PC-9 (cell line): ENCODE data around the gene AUH. TPM values are rescaled to one million over a fixed set of nuclear protein-coding genes. Genes with fewer than 3 reads are reported as not detected.

Source experiments
- BruUV-seq: library from RNA; stranded (reverse); fragments of 400-500 nt; replicated peaks from 2 replicates; lab custom pipeline; 2021; lab: Mats Ljungman, UMichigan
- CTCF ChIA-PET: fragments of 300-600 bp; sonication (Branson Sonifier 250); formaldehyde crosslinking; loops from one replicate; lab custom pipeline; 2022; ENCODE audit warnings: antibody characterized with exemption; lab: Charles Lee
- POLR2A ChIA-PET: fragments of 300-600 bp; sonication (Branson Sonifier 250); formaldehyde crosslinking; loops from one replicate; lab custom pipeline; 2022; ENCODE audit warnings: antibody characterized with exemption; ENCODE audit not compliant: unreplicated experiment; lab: Charles Lee
- DNase-seq, 2 experiments: peaks; one replicate each; pipeline versions ENCODE4 v3.0.0 to v3.0.0-alpha.2; 2015 to 2022; ENCODE audit warnings: mixed read lengths in 1 of 2
- H2AFZ ChIP-seq: fragments of 200-600 bp; sonication (generic); 2 replicates; pipeline ENCODE4 v1.8.1; 2017; ENCODE audit warnings: antibody characterized with exemption
- H3F3A ChIP-seq: fragments of 200-600 bp; sonication (generic); 2 replicates; pipeline ENCODE4 v1.8.1; 2017; ENCODE audit warnings: antibody characterized with exemption, mild to moderate bottlenecking, low read depth; ENCODE audit not compliant: insufficient read depth
- H3K27ac ChIP-seq: fragments of 200-600 bp; sonication (generic); 2 replicates; pipeline ENCODE4 v1.6.1; 2016; ENCODE audit warnings: mixed run types
- H3K27me3 ChIP-seq: fragments of 200-600 bp; sonication (generic); 2 replicates; pipeline ENCODE4 v1.6.1; 2016; ENCODE audit warnings: low read depth, mixed run types; ENCODE audit not compliant: insufficient read depth
- H3K36me3 ChIP-seq: fragments of 200-600 bp; sonication (generic); 2 replicates; pipeline ENCODE4 v1.6.1; 2016; ENCODE audit warnings: low read depth, mixed run types
- H3K4me1 ChIP-seq: fragments of 200-600 bp; sonication (generic); replicated peaks from 2 replicates; pipeline ENCODE4 v1.6.1; 2016; ENCODE audit warnings: mixed run types; ENCODE audit not compliant: insufficient read depth
- H3K4me2 ChIP-seq: fragments of 200-600 bp; sonication (generic); 2 replicates; pipeline ENCODE4 v1.6.1; 2017; ENCODE audit warnings: mixed run types
- H3K4me3 ChIP-seq: fragments of 200-600 bp; sonication (generic); 2 replicates; pipeline ENCODE4 v1.6.1; 2016; ENCODE audit warnings: mixed run types
- H3K79me2 ChIP-seq: fragments of 200-600 bp; sonication (generic); 2 replicates; pipeline ENCODE4 v1.6.1; 2017; ENCODE audit warnings: low read depth, mixed run types
- H3K9me2 ChIP-seq: fragments of 200-600 bp; sonication (generic); 2 replicates; pipeline ENCODE4 v1.8.1; 2017; ENCODE audit warnings: mild to moderate bottlenecking; ENCODE audit not compliant: insufficient read depth
- H3K9me3 ChIP-seq: fragments of 200-600 bp; sonication (generic); 2 replicates; pipeline ENCODE4 v1.8.1; 2016; ENCODE audit warnings: low read depth; ENCODE audit not compliant: insufficient read depth
- H4K20me1 ChIP-seq: fragments of 200-600 bp; sonication (generic); 2 replicates; pipeline ENCODE4 v1.8.1; 2017; ENCODE audit not compliant: insufficient read depth
- CTCF ChIP-seq: fragments of 200-600 bp; sonication (generic); conservative IDR thresholded peaks from 2 replicates; pipeline ENCODE4 v1.6.1; 2017; ENCODE audit warnings: mixed run types, antibody characterized with exemption, mild to moderate bottlenecking, moderate library complexity
- EZH2 ChIP-seq: fragments of 200-600 bp; sonication (generic); IDR thresholded peaks from 2 replicates; pipeline ENCODE4 v1.8.0; 2017; ENCODE audit warnings: antibody characterized with exemption, low read depth
- intact Hi-C: fragments of 100-400 bp; cut with micrococcal nuclease; formaldehyde crosslinking; loops from one replicate; pipeline ENCODE4 v1.10.0; 2022; ENCODE audit not compliant: unreplicated experiment
- total RNA-seq: library from RNA; stranded (reverse); gene quantifications from 2 replicates; pipeline ENCODE4 v1.2.3, GENCODE V29; 2021

AUH gene
- total RNA-seq, 1 experiment from 2014 or later: 24.9 TPM

DNA sequence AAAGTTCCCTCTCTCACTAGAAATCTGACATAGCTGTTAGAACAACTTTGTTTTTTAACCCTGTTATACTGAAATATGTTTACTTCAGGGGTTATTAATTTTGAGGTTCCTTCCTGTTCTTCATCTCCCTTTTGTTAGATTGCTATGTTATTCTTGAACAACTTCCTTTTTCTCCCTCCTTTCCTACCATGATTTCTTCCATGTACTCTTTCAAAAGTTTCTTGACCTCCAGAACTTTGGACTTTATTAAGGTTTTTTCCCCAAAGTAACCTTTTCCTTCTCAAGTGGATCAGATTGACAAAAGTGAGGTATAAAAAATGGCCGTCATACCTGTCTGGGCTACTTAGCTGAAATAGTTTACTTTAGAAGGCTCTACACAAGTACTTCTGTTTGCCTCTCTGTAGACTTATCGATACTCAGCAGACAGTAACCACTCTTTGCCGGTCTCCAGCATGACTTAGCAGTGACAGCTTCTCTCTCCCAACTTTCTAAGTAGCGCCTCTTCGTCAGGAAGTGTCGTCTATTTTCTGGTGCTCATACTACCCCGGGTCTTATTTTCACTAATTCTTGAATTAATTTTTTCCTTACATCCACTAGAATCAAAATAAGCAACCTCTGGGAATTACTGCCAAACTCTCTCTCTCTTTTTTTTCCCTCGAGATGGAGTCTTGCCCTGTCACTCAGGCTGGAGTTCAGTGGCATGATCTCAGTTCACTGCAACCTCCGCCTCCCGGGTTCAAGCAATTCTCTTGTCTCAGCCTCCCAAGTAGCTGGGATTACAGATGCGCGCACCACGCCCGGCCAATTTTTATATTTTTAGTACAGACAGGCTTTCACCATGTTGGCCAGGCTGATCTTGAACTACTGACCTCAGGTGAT, 42.2 kb upstream of the AUH start:
- no peak overlapping the region for H3K27ac ChIP-seq
- no peak for DNase-seq
- no peaks in the 10 kb centered on the region for H3K9me2 ChIP-seq
- no TSS peak for BruUV-seq
- TF ChIP-seq CTCF (no peak), EZH2 (no peak)
- no peak overlapping the region for H3K4me2 ChIP-seq
- peaks cover under 1% of the 10 kb centered on the region; the same call in 1 of the 2 replicates for H3K36me3 ChIP-seq
- no peak overlapping the region for H3K4me3 ChIP-seq
- H3F3A ChIP-seq: 0 out of 2 replicates have a peak, but pooled peaks cover 8% of the 10 kb centered on the region
- intact Hi-C loops: no loop called here
- H3K9me3 ChIP-seq: no peaks in the 10 kb centered on the region
- H3K4me1 ChIP-seq: peaks cover 11% of the 10 kb centered on the region; the same call in 1 of the 2 replicates
- no peaks in the 10 kb centered on the region for H3K27me3 ChIP-seq
- peaks cover under 1% of the 10 kb centered on the region; the same call in 1 of the 2 replicates for H3K79me2 ChIP-seq
- H4K20me1 ChIP-seq: peaks cover under 1% of the 10 kb centered on the region; the same call in 1 of the 2 replicates
- ChIA-PET POLR2A (interaction anchor here (0.6 kb wide), 1 partner anchor 437 kb away, joined by 3 read pairs; no protein-coding TSS in a partner anchor), CTCF (no interaction called here)
- no peak overlapping the region for H2AFZ ChIP-seq

DNA sequence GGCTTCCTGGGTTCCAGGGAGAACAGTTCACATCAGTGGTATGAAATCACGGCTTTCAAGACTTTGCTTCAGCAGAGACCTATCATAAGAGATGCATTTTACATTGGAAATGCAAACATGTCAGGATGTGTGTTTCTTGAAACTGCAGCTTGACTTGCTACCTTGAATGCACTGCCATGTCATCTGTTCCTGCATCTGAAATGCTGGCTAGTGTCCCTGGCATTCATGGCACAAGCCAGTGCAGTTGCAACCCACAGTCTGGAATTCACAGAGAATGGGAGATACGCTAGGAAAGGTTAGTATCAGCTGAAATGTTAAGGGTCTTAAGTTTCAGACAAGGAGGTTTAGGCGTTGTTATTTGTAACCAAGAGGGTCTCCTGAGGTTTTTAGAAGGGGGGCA, 37.2 kb upstream of the AUH start:
- Histone ChIP-seq H3K4me1 (peaks cover 19% of the 10 kb centered on the region), H3K9me3 (no peaks in the 10 kb centered on the region), H3K27ac (no peak overlapping the region), H3K27me3 (no peaks in the 10 kb centered on the region), H3K4me3 (no peak overlapping the region), H2AFZ (no peak overlapping the region), H3K4me2 (no peak overlapping the region), H3F3A (peaks cover 18% of the 10 kb centered on the region), H3K79me2 (no peaks in the 10 kb centered on the region), H4K20me1 (no peaks in the 10 kb centered on the region), H3K36me3 (no peaks in the 10 kb centered on the region), H3K9me2 (no peaks in the 10 kb centered on the region)
- DNase-seq: no peak
- ChIA-PET CTCF (no interaction called here), POLR2A (no interaction called here)
- intact Hi-C loops: no loop called here
- BruUV-seq: no TSS peak
- TF ChIP-seq EZH2 (no peak), CTCF (no peak)

DNA sequence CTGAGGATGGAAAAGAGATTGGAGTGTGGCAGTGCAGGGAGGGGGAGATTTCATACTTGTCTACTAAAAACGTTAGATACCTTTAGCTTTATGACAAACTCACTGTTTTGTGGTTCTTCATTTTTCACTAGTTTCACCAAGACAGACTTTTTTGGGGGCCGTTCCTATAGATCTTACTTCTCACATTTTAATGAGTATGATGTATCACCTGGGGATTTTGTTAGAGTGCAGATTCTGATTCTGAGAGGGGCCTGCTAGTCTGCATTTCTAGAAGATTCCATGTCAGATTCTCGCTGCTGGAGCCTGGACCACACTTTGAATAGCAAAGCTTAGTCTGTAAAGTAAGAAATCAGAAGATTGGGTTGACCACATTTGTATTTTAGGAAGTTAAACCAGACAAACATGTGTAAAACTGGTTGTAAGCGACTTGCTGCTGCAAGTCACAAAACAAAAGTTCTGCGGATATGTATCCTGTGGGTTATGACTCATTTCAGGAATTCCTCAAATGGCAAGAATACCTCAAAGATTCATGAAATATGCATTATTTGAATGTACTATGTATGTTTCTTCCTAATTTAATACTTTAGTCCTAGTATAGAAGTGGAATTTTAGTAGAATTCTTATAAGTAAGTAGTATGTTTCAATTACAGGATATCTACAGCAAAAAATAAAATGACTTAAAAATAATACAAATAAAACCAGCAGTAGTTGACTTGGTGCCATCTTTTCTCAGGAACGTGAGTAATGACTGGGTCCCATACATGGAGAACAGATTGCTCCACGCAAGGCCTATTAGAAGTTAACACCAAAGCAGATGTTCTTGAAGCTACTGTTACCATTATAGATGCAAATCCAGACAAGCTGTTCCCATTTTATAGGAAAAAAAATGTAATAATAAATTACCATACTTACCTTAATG, 34.1 kb upstream of the AUH start:
- H4K20me1 ChIP-seq: no peaks in the 10 kb centered on the region
- no TSS peak for BruUV-seq

More for the DNA sequence above, 34.1 kb upstream of the AUH start:
- no peak overlapping the region for H2AFZ ChIP-seq
- TF ChIP-seq EZH2: no peak
- TF ChIP-seq CTCF: no peak
- DNase-seq: peak; percentile 8 to 75
- intact Hi-C loops: no loop called here
- POLR2A ChIA-PET: interaction anchor here (0.6 kb wide), 1 partner anchor 12 kb away, joined by 10 read pairs; no protein-coding TSS in a partner anchor
- CTCF ChIA-PET: interaction anchor here (0.5 kb wide), 1 partner anchor 10 kb away, joined by 3 read pairs; no protein-coding TSS in a partner anchor
- peaks cover 20% of the 10 kb centered on the region for H3F3A ChIP-seq
- H3K27me3 ChIP-seq: no peaks in the 10 kb centered on the region
- no peaks in the 10 kb centered on the region for H3K36me3 ChIP-seq
- peak overlapping the region; percentile 41 for H3K4me2 ChIP-seq
- no peaks in the 10 kb centered on the region for H3K79me2 ChIP-seq
- H3K4me1 ChIP-seq: peaks cover 19% of the 10 kb centered on the region
- no peaks in the 10 kb centered on the region for H3K9me2 ChIP-seq
- H3K27ac ChIP-seq: peak overlapping the region; percentile 31
- no peaks in the 10 kb centered on the region for H3K9me3 ChIP-seq
- no peak overlapping the region for H3K4me3 ChIP-seq
